HG03469 (cell line): Measurements from ENCODE around the gene SEPTIN5.

Source experiments
- ATAC-seq: cut with Tn5 transposase; IDR thresholded peaks from one replicate; pipeline ENCODE4 v1.9.1; 2021; ENCODE audit warnings: mild to moderate bottlenecking, moderate library complexity, moderate number of reproducible peaks; ENCODE audit not compliant: unreplicated experiment

Gene SEPTIN5

DNA sequence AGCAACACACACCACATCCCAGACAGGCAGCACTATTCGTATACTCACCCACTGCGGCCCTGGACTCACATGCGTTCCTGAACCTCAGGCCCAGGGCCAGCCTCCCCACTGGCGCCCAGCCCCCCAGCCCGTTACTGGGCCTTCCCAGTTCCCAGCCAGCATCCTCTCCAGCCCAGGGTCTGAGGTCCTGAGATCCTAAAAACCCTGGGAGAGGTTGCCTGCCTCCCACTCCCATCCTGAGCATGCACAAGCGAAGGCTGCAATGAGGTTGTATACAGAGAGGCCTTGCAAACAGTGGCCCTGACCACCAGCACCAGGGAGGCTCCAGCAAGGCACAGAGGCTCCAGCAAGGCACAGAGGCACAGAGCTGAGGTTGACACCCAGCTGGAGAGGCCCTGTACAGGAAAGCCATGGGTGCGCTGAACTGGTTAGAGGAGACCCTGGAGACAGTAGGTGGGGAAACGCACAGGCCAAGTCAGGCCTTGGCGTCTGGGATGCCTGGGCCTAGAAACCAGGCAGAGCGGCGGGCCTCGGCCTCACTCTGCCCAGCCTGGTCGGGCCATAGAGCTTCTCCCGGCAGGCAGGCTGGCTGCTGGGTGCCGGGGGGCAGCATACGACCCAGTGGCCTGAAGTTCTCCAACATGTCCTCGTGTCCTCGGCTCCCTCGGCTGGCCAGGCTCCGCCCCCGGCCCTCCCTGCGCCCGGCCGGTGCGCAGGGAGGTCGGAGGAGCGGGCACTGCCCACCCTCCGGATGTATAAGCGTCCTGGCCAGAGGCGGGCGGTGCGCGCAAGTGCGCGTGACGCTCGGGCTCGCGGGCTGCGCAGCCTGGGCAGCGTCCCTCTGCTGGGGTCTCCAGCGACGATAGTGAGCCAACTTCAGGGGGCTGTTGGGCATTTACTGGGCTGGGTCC lies 43.9 kb downstream of the SEPTIN5 start:
- ATAC-seq = no peak

- no peak for ATAC-seq
These were observed 44.7 kb downstream of the SEPTIN5 start for GRCh38 chr22:19758896-19759426.

- ATAC-seq = no peak
These were observed 45.2 kb downstream of the SEPTIN5 start for GRCh38 chr22:19759427-19760057.

DNA sequence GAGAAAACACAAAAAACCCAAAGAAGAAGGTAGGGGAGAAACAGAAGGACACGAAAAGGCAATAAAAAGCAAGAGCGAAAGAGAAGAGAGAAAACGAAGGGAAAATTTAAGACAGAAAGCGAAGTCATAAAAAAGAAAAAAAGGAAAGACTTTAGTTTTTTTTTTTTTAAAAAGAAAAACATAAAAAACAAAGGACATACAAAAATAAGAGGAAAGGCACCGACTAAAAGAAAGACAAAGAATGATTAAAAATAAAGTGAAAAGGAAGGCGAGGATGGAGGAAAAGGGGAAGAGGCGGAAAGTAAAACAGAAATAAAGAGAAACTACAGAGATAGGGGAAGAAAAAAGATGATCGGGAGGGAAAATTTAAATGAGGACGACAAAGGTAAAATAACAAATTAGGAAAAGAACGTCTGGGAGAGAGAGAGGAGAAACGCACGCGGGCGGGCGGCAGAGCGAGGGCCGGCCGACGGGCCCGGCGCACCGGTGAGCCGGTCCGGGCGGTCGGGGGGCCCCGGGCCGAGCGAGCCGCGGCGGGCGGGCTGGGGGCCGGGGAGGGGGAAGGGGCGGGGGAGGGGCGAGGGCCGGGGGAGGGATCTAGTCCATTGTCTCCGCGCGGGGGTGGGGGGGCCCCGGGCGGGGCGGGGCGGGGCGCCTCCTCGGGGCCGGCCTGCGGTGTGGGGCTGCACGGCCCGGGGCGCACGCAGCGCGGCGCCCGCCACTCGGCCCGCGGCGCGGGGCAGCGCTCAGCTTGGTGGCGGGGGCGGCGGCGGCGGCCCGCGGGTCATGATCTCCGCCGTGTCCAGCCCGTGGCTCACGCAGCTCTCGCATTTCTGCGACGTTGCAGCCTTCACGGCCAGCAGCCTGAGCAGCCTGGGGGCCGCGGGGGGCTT lies 46.0 kb downstream of the SEPTIN5 start, which contains the start of gene TBX1:
Gene TBX1 (plus strand): TSS at position 721 of the 893 bp plus-strand sequence. CDS start 66 bp downstream, at position 787.
- ATAC-seq = no peak

- ATAC-seq = no peak
These were observed 46.8 kb downstream of the SEPTIN5 start for GRCh38 chr22:19760951-19761724.

DNA sequence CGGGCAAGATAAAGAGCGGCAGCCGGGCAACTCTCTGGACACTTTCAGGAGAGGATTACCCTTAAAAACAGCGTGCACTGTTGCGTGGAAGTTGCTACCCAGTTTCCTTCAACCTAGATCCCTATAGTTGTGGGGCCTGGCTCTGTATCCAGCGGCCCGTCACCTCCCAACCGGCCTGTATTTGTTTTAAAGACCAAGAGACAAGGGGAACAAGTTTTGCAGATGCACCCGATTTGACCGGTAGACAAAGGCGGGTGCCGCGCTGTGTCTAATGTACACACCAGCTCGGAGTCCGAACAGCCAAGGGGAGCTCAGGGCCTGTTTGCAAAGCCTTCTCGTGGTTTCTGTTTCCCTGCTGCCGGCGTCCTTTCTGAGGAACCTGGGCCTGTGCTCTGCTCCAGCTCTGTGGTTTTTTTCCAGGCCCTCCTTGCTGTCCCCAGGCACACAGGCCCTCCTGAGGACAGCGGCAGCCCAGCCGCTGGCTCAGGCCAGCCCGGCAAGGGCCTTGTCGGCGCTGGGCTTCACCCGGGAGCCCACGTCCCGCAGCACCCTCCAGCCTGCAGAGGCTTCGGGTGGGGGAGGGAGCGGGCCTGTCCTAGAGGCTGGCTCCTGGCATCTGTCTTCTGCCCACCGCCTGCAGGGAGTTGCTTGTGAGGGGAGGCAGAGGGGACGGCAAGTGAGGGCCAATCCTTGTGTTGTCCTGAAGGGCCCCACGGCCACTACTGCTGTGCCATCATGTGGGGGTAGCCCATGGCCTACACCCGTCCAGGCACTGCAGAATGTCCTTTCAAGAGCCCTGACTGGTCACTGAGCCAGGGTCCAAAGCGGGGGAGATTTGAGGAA lies 47.6 kb downstream of the SEPTIN5 start:
- ATAC-seq = no peak

GRCh38 chr22:19762568-19763457 lies 48.5 kb downstream of the SEPTIN5 start:
- ATAC-seq = no peak

DNA sequence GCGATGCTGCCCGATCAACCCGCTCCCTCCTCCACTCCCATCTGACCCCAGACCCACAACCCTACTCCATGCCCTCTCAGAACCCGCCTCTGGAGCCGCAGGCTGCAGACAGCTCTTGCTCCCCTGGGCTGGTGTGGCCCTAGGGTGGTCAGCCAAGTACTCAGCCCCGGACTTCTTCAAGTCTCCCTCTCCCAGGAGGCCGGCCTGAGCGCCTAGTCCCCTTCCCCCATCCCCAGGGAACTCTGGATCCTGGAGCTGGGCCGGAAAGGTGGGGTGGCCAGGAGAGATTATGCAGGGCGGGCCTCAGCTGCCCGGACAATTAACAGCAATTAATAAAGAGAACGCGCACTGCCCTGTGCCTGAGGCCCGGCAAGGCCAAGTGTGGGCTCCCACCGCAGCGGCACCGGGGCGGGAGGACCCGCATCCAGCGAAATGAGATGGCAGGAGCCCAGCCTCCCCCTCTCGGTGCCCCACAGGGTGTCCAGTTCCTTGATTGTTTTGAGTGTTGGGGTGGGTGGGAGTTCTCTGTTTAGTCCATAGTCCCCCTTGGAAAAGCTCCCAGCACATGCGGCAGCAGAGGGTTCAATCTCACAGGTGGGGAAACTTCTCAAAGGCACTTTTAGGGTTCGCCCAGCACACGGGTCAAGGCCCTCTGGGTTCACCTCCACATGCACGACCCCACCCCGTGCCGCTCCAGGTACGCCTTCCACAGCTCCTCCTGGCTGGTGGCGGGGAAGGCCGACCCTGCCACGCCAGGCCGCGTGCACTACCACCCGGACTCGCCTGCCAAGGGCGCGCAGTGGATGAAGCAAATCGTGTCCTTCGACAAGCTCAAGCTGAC lies 49.4 kb downstream of the SEPTIN5 start:
- no peak for ATAC-seq

- ATAC-seq = no peak
These were observed 49.9 kb downstream of the SEPTIN5 start for GRCh38 chr22:19764299-19764593.

DNA sequence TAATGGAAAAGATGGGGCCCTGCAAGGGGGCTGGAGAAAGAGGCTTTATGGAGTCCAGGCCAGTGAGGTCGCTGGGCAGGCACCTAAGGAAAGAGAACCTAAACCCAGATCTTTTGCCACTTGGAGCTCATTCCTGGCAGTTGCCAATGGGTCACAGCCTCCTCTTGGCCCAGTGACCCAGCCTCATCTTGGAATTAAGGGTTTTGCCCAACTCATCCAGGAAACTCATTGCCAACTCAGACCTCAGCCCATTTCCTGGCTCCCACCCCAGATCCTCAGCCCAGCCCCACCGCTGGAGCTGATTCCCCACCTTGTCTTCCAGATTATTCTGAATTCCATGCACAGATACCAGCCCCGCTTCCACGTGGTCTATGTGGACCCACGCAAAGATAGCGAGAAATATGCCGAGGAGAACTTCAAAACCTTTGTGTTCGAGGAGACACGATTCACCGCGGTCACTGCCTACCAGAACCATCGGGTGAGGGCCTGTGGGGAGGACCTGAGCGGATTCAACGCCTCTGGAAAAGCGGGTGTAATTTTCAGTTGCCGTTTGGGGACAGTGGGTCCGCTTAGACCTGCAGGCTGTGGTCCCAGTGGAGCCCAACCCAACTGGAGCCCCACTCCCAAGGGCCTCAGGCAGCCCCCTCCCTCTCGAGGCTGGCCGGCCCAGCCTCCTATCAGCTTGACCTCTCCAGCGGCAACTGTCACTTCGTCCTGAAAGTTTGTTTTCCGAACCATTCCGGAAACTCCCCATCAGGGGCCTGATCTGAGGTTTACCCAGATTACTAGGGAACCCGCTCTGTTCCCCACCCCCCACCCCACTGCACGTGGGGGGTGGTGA lies 50.6 kb downstream of the SEPTIN5 start:
- no peak for ATAC-seq

GRCh38 chr22:19765477-19766239 lies 51.4 kb downstream of the SEPTIN5 start:
- no peak for ATAC-seq

- no peak for ATAC-seq
These were observed 51.9 kb downstream of the SEPTIN5 start for GRCh38 chr22:19766240-19766510.

DNA sequence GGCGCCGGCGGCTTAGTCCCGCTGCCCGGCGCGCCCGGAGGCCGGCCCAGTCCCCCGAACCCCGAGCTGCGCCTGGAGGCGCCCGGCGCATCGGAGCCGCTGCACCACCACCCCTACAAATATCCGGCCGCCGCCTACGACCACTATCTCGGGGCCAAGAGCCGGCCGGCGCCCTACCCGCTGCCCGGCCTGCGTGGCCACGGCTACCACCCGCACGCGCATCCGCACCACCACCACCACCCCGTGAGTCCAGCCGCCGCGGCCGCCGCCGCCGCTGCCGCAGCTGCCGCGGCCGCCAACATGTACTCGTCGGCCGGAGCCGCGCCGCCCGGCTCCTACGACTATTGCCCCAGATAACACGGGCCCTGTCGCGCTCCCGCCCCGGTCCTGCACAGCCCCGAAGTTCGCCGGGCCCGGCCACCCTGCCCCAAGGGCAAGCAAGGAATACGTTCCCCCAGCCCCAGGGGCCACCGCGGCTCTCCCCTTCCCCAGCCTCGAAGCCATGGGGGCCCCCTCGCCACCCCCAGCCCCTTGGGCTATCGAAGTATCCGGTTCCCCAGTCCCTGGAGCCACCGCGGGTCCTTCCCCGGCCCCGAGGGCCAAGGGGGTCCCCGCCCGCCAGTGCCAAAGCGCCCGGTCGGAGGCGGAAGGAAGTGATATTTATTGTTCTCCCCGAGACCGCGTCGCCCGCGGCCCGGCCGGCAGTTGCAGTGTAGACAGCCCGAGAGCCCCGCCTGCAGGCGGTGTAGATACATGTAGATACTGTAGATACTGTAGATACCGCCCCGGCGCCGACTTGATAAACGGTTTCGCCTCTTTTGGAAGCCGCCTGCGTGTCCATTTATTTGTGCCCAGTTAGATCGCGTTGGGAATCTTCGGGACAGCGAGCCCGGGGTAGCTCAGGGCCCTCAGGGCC lies 52.5 kb downstream of the SEPTIN5 start:
- no peak for ATAC-seq

DNA sequence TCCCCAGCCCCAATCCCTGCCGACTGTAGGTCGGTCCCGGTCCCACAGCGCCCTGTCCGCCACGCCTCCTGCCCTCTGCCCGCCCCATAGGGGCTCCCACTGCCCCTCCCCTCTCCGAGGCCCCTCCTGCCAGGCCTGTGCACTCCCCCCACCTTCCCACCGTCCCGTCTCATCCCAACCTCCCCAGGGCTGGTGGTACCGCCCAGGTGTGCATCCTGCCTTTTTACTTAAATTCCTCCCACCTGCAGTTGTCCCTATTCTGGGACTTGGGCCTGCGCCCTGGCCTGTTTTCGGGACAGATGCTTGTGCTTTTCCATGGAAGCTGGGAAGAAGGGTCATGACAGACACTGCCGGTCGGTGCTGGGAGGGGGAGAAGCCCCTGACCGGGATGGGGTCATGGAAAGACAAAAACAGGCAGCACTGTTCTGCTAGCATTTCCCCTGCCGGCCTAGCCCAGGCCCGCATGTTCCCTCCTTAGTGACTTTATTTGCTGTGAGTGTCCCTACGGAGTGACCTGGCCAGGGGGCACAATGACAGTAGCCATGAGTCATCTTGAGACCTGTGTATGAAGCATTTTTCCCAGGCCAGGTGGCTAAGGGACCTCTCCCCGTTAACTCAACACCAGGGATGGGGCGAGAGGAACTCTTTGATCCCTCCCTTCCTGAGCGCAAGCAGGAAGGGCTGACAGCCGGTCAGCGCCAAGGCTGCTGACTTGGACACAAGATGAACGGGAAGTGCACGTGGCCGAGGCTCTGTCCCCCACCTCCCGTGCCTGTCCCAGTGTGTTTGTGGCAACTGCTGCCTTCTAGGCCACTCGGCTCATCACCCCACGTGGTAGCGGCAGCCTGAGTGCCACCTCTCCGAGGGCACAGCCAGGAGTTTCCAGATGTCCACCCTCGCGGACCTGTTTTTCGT lies 53.4 kb downstream of the SEPTIN5 start:
- no peak for ATAC-seq
